HepG2 (cell line): ENCODE measurements around the gene THRSP. TPM values are rescaled to one million over a fixed set of nuclear protein-coding genes. Genes with fewer than 3 reads are reported as not detected.

ENCODE experiments used
- AKAP8 ChIP-seq: sonication (generic); formaldehyde crosslinking; IDR thresholded peaks from 2 replicates; pipeline ENCODE4 v1.5.1; 2020; ENCODE audit warnings: mild to moderate bottlenecking, missing genetic modification reagents
- CREB1 ChIP-seq, 2 experiments: fragments of 450-650 bp in 1 of 2; IDR thresholded peaks; 2 replicates each; pipeline ENCODE4 v1.6.1; 2016 to 2017; ENCODE audit warnings: control low read depth in 1 of 2, mild to moderate bottlenecking in 1 of 2, missing compliant biosample characterization in 1 of 2, missing genetic modification characterization in 1 of 2
- EP300 ChIP-seq, 3 experiments: sonication (generic) in 1 of 3; formaldehyde crosslinking in 1 of 3; IDR thresholded peaks; 2 replicates each; pipeline versions ENCODE4 v1.5.1 to v1.6.1; 2011 to 2020; ENCODE audit warnings: low read depth in 2 of 3, low read length in 2 of 3, borderline replicate concordance in 1 of 3, improper control_type of control experiment in 1 of 3, mild to moderate bottlenecking in 1 of 3, missing genetic modification reagents in 1 of 3, moderate library complexity in 1 of 3
- ETV5 ChIP-seq: IDR thresholded peaks from 2 replicates; pipeline ENCODE4 v1.6.1; 2018; ENCODE audit warnings: missing biosample characterization, missing genetic modification reagents, inconsistent platforms, borderline replicate concordance
- FOSL2 ChIP-seq: sonication (generic); formaldehyde crosslinking; IDR thresholded peaks from 2 replicates; pipeline ENCODE4 v1.4.0; 2020; ENCODE audit warnings: missing genetic modification reagents
- FOXA3 ChIP-seq: IDR thresholded peaks from 2 replicates; pipeline ENCODE4 v1.6.1; 2016; ENCODE audit warnings: missing genetic modification reagents, missing compliant biosample characterization
- HMG20B ChIP-seq: conservative IDR thresholded peaks from 2 replicates; pipeline ENCODE4 v1.6.1; 2016; ENCODE audit warnings: missing genetic modification reagents, missing compliant biosample characterization
- HNRNPK ChIP-seq: fragments of 200-400 bp; formaldehyde crosslinking; IDR thresholded peaks from 2 replicates; pipeline ENCODE4 v1.6.1; 2018; ENCODE audit warnings: low read length, low read depth, moderate library complexity, mild to moderate bottlenecking; ENCODE audit not compliant: poor library complexity, severe bottlenecking
- ISL2 ChIP-seq: sonication (generic); formaldehyde crosslinking; IDR thresholded peaks from 2 replicates; pipeline ENCODE4 v1.5.0; 2020; ENCODE audit warnings: missing genetic modification reagents
- JUNB ChIP-seq: sonication (generic); formaldehyde crosslinking; IDR thresholded peaks from 2 replicates; pipeline ENCODE4 v1.8.0; 2022; ENCODE audit warnings: missing genetic modification reagents, mild to moderate bottlenecking, borderline replicate concordance
- KLF15 ChIP-seq: sonication (generic); formaldehyde crosslinking; IDR thresholded peaks from 2 replicates; pipeline ENCODE4 v1.8.1; 2023; ENCODE audit warnings: borderline replicate concordance, mild to moderate bottlenecking, inconsistent platforms, missing genetic modification reagents, mixed read lengths
- MED1 ChIP-seq: sonication (generic); formaldehyde crosslinking; IDR thresholded peaks from 2 replicates; pipeline ENCODE4 v1.4.0; 2020; ENCODE audit warnings: missing genetic modification reagents
- PAXIP1 ChIP-seq: sonication (generic); formaldehyde crosslinking; conservative IDR thresholded peaks from 2 replicates; pipeline ENCODE4 v1.4.0; 2020; ENCODE audit warnings: mild to moderate bottlenecking, missing genetic modification reagents, moderate library complexity
- RCOR2 ChIP-seq: IDR thresholded peaks from 2 replicates; pipeline ENCODE4 v1.6.1; 2016; ENCODE audit warnings: missing biosample characterization, missing genetic modification reagents
- RNF2 ChIP-seq: fragments of 450-650 bp; conservative IDR thresholded peaks from 2 replicates; pipeline ENCODE4 v1.6.1; 2016; ENCODE audit warnings: low read depth
- SAP130 ChIP-seq: IDR thresholded peaks from 2 replicates; pipeline ENCODE4 v1.6.1; 2016; ENCODE audit warnings: low read depth
- SOX5 ChIP-seq: IDR thresholded peaks from 2 replicates; pipeline ENCODE4 v1.6.1; 2016; ENCODE audit warnings: borderline replicate concordance
- ZEB1 ChIP-seq: IDR thresholded peaks from 2 replicates; pipeline ENCODE4 v1.6.1; 2012; ENCODE audit warnings: mild to moderate bottlenecking, low read depth, inconsistent platforms; ENCODE audit not compliant: insufficient replicate concordance
- ZFY ChIP-seq: sonication (generic); formaldehyde crosslinking; IDR thresholded peaks from 2 replicates; pipeline ENCODE4 v1.4.0; 2020; ENCODE audit warnings: missing genetic modification reagents
- ZNF225 ChIP-seq: sonication (generic); formaldehyde crosslinking; IDR thresholded peaks from 2 replicates; pipeline ENCODE4 v1.4.0; 2020; ENCODE audit warnings: mild to moderate bottlenecking, missing genetic modification reagents
- ZNF329 ChIP-seq: sonication (generic); formaldehyde crosslinking; IDR thresholded peaks from 2 replicates; pipeline ENCODE4 v1.9.0; 2021; ENCODE audit warnings: low read depth, mild to moderate bottlenecking, missing genetic modification reagents
- ZNF451 ChIP-seq: sonication (generic); formaldehyde crosslinking; IDR thresholded peaks from 2 replicates; pipeline ENCODE4 v1.5.0; 2020; ENCODE audit warnings: mild to moderate bottlenecking, missing genetic modification reagents
- ZNF709 ChIP-seq: sonication (generic); formaldehyde crosslinking; IDR thresholded peaks from 2 replicates; pipeline ENCODE4 v1.5.0; 2020; ENCODE audit warnings: mild to moderate bottlenecking, missing genetic modification reagents
- ZNF775 ChIP-seq: sonication (generic); formaldehyde crosslinking; IDR thresholded peaks from 2 replicates; pipeline ENCODE4 v1.4.0; 2020; ENCODE audit warnings: missing genetic modification reagents, mild to moderate bottlenecking, moderate library complexity, borderline replicate concordance
- polyA plus RNA-seq, 8 experiments: library from polyadenylated mRNA; depleted of rRNA in 3 of 8; stranded (reverse) in 7 of 8; unstranded in 1 of 8; fragments of >200 nt; fragmentation: Illumina TruSeq in 4 of 8; extraction: Trizol in 4 of 8; gene quantifications; 2 replicates each; pipeline versions ENCODE4 v1.2.1 to v1.2.3, GENCODE V29; 2011 to 2016; ENCODE audit warnings: low read depth in 4 of 8, missing spikeins in 1 of 8, mixed read lengths in 1 of 8; ENCODE audit not compliant: insufficient read depth in 1 of 8
- total RNA-seq, 5 experiments: library from RNA; depleted of rRNA; stranded (reverse); fragments of >200 nt; fragmentation: Illumina TruSeq; extraction: Trizol; gene quantifications; 2 replicates each; pipeline ENCODE4 v1.2.3, GENCODE V29; 2016; ENCODE audit warnings: low read depth in 1 of 5
- TF ChIP-seq, protein P1 (sequence below): sonication (generic); formaldehyde crosslinking; IDR thresholded peaks from 2 replicates; pipeline ENCODE4 v1.8.0; 2022; ENCODE audit warnings: mild to moderate bottlenecking, missing genetic modification reagents, moderate library complexity

THRSP gene
- total and polyA plus RNA-seq, 2 of the 13 experiments (the other 11 are each of a cell fraction or from before 2014, with no cell fraction given) = 0.13 to 0.58 TPM

DNA sequence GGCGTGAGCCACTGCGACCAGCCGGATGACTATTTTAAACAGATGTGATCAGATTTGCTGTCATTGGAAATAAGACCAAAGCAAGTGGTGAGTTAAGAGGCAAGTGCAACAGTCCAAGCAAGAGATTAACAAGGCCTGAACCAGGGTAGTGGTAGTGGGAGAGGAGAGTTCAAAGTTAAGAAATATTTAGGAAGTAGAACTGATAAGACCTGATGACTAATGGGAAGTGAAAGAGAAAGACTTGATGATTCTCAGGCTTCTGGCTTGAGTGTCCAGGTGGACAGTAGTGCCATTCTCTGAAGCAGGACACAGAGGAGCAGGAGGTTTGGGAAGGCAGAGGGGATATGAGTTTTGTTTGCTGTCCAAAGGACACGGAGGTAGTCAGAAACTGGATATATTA is 8.8 kb downstream of the THRSP start (continued):
- TF ChIP-seq SAP130 (CRISPR knock-in tag) (peak; percentile 32; the same call in 1 of the 2 replicates), ETV5 (CRISPR knock-in tag) (peak; percentile 83), MED1 (0 out of 2 replicates have a peak, but pooled peaks have one; percentile 25), ZNF225 (no peak), CREB1 (IDR thresholded peaks at IDR 0.05) (no peak), CREB1 (CRISPR knock-in tag; IDR thresholded peaks at IDR 0.05) (no peak), RCOR2 (peak; percentile 38; the same call in 1 of the 2 replicates), ZFY (peak; percentile 41; the same call in 1 of the 2 replicates), HMG20B (CRISPR knock-in tag) (no peak), ZNF775 (no peak), ZNF451 (CRISPR knock-in tag) (no peak), FOSL2 (CRISPR knock-in tag) (peak; percentile 85), PAXIP1 (CRISPR knock-in tag) (peak; percentile 54; the same call in 1 of the 2 replicates), ZNF329 (CRISPR knock-in tag) (no peak), AKAP8 (CRISPR knock-in tag) (no peak), HNRNPK (no peak), ZNF709 (CRISPR knock-in tag) (no peak), JUNB (CRISPR knock-in tag) (peak; percentile 91), RNF2 (no peak), EP300 (IDR thresholded peaks at IDR 0.05; ENCODE audit: low read depth in 2 of 2, low read length in 2 of 2) (peak in 1 of 2 experiments; percentile 61; a peak in 1 of 4 replicates), EP300 (CRISPR knock-in tag; IDR thresholded peaks at IDR 0.05; ENCODE audit: borderline replicate concordance) (peak; percentile 55; the same call in 1 of the 2 replicates), ISL2 (0 out of 2 replicates have a peak, but pooled peaks have one; percentile 19), SOX5 (CRISPR knock-in tag) (0 out of 2 replicates have a peak, but pooled peaks have one; percentile 10), KLF15 (CRISPR knock-in tag) (no peak), FOXA3 (CRISPR knock-in tag) (0 out of 2 replicates have a peak, but pooled peaks have one; percentile 7), ZEB1 (no peak)
- TF ChIP-seq, protein P1, sequence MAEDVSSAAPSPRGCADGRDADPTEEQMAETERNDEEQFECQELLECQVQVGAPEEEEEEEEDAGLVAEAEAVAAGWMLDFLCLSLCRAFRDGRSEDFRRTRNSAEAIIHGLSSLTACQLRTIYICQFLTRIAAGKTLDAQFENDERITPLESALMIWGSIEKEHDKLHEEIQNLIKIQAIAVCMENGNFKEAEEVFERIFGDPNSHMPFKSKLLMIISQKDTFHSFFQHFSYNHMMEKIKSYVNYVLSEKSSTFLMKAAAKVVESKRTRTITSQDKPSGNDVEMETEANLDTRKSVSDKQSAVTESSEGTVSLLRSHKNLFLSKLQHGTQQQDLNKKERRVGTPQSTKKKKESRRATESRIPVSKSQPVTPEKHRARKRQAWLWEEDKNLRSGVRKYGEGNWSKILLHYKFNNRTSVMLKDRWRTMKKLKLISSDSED (CRISPR knock-in tag) = no peak
